SKM-1 (cell line): ENCODE results near the gene ANTXR1.

Experiments
- DNase-seq: peaks from one replicate; lab custom pipeline; 2025; ENCODE audit not compliant: unreplicated experiment; lab: John Stamatoyannopoulos, UW

ANTXR1 gene

DNA sequence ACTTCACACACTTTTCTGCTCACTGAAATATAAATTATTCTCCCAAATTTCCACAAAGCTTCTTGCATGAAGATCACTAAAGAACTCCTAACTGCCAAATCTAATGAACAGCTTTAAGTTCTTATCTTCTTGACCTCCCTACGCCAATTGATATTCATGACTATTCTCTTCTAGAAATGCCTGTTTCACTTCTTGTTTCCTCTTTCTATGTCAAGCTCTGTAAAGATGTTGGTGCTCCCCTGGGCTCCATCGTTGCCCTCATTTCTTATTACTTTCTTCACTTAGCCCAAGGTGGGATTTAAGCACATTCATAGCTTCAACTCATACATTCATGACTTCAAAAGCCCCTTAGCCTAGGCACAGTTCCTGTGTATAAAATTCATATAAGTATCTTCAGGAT lies 9.2 kb upstream of the ANTXR1 start:
- no peak for DNase-seq

DNA sequence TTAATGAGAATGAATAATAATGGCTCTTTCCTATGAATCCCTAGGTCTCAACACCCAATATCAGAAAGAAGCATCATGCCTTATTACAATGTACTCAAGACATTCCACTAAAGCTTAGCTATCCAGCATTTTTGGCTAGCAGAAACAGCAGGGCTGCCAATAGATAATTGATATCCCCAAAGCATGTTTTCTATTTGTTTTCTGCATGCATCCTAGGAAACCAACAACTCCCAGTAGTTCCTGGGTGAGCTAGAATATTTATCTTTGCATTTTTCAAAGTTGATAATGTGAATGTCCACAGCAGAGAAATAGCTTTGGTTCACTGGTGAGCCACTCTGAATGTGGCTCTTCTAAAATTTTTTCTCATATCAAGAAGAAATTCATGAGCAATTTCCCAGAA lies 5.8 kb upstream of the ANTXR1 start:
- DNase-seq: no peak

DNA sequence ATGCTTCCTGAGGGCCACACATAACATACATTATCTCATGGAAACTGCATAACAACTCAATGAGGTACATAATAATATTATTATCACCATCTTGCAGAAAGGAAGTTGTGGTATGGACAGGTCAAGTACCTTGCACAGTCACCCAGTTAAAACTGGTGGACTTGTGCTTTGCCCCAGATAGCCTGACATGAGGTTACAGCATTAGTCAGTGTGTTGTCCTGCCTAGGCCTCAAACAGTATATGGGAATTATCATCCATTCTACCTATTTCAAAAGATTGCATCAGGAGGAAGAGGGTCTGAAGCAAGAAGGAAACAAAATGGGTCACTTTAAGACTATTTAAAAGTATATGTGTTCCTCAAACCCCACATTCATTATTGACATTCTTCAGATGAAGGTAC lies 5.4 kb upstream of the ANTXR1 start:
- no peak for DNase-seq

DNA sequence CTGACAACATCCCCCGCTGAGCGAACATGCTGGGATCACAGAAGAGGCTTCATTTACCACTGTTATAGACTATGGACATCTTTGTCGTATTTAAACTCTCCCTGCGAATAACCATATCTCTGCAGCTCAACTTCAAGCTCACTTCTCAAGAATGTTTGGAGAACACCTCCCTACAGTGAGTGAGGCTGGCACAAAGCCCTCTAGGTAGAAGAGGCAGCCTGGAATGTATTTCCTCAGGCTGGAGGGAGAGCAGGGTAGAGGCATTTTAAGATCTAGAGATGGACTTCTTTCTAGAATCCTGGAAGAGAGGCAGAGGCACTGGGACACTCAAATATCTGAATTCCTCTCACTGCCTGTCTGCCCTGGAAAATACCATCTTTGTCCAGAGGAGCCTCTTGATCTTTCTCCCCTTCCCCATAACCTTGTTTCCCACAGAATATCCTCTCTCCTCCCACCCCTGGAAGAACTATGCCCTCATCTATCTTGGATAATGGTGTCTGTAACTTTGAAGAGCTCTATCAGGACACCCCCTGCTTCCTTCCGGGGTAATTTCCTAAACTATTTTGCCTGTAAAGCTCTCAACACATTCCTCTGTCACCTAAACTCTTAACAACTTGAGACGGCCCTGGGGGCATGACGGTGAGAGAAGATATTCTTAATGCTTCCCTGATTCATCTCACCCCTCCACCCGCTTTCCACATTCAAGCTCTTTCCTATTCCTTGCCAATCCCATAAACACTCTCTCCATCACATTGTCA lies 2.4 kb upstream of the ANTXR1 start:
- no peak for DNase-seq

DNA sequence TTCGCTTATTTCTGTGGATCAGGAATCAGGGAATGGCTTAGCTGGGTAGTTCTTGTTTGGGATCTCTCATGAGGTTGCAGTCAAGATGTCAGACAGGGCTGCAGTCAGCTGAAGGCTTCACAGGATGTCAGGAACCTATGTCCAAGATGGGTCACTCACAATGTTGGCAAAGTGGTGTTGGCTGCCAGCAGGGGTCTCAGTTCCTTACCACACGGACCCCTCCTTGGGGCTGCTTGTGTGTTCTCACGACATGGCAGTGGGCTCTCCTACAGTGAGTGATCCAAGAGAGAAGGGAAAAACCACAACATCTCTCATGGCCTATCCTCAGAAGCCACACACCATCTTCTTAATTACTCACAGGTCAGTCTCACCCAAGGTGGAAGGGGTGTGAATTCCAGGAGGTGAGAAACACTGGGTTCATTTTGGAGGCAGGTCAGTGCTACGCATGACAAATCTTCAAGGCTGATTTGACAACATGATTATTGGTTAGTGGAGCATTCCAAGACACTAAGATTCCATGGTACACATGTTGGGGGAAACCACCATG lies 1.3 kb upstream of the ANTXR1 start:
- no peak for DNase-seq

DNA sequence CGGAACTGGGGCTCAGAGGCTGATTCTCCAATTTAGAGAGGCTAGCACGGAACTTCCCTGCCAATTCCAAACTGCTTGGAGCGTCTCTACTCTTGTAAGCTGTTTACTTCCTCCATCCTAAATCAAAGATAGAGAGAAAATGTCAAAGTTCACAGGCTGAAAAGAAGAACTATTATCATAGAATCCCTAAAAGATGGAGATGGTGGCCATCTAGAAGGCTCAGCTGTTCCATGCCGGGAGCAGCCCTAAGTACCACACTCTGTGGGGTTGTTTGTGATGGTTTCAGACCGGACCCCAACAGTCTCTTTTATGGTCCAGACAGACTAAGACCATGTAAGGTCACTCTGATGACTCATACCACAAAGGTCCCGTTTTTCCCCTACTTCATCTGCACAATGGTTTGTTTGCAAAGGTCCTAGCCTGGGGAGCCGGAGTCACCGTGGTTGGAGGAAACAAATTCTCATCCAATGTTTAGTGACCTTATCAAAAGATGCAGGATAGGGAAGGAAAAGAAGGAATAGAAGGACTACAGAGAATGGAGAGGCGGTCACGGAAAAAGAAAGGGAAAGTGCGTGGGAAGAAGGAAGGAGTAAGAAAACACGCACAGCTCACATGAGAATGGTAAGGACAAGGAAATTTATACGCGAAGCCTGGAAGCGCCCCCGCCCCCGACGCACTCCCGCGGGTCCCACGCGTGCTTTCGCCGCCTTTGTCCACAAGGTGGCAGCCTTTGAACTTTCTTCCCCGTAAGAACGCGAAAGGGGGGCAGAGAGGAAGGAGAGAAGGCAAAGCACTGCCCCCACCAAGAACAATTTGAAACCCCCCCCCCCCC lies 453 bp upstream of the ANTXR1 start:
- DNase-seq: peak; percentile 19

DNA sequence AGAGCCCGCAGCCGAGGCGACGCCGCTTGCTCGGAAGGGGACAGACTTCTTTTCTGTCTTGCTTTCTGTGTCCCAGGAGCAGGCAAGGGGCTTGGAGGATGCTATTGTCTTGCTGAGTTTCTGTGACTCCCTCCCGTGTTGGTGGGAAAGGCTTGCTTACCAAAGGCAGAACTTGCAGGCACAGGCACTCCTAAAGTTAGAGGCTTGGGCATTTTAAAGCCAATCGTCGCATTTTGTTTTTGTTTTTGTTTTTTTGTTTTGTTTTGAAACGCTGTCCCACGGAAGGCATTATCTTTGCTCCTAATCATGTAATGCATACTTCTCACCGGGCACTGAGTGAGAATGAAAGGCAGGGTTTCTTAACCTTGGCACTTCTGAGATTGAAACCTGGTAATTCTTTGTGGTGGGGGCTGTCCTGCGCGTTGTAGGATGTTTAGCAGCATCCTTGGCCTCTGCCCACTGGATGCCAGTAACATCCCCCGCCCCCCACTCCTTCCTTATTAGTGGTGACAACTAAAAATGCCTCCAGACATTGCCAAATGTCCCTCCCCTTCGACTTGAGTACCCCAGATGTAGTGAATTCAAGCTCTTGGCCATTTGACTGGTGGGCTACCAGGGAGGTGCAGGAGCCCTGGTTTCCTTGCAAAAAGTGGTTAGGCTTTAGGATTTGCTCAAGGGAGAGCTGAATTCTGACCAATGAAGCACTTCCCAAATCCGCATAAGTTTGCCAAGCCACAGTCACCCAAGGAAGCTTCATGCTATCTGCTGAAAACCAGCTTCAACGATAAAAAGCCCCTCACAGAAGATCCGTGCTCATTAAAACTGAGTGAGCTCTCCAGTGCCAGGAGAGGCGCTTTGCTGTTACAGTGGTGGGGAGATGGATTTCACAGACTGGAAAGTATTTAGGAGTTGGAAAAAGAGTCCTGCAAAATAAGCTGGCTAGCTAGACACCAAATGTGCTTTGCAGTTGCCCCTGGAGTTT lies 1.2 kb downstream of the ANTXR1 start:
- DNase-seq: no peak

DNA sequence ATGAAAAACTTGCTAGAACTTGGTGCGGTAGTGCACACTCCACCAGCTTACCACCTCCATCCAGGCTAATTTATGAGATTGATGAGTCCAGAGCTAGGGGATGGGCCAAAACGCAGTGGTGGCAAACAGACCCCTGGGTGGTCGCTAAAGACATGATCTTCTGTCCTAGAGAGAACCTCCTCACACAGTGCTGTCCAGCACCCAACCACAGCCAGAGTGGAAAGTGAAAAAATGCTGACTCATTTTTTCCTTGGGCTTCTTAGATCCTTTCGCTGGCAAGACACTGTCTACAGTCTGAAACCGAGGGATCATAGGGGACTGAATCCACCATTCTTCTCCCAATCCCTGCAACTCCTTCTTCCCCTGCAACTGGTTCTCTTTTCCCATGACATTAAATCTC lies 4.1 kb downstream of the ANTXR1 start:
- no peak for DNase-seq

DNA sequence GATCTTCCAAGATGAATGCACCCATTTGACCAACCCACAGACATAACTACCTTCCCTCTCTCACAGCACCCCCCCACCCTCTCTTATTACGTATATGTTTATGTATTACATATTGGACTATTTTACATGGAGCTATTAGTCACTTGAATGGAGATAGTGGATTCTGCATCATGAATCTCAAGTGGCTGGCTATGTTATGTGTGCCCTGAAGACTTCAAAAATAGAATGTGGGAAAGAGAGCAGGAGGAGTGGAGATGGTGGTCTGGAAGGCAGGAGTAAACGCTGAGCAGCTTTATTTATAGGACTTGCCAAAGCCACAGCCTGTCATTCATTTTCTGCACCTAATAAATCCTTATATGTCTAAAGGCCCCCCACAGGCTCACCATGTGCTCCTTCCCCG lies 4.9 kb downstream of the ANTXR1 start:
- no peak for DNase-seq

DNA sequence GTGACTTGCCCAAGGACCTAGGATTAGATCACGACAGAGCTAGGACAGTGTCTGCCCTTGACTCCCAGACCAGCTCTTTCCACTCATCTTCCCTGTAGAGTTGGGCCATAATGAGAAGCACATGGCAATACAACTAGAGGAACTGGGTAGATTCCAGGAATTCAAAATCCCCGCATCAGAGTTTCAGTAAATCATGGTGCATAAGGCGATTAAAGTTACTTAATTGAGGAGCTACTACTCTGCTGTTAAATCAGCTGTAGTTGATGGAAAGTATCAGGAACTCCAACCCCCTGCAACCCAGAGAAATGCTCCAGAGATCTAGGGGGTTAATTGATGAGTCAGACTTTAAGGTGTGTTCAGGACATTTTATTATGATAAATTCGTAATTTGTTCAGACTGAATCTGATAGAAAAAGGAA lies 5.7 kb downstream of the ANTXR1 start:
- DNase-seq: no peak

DNA sequence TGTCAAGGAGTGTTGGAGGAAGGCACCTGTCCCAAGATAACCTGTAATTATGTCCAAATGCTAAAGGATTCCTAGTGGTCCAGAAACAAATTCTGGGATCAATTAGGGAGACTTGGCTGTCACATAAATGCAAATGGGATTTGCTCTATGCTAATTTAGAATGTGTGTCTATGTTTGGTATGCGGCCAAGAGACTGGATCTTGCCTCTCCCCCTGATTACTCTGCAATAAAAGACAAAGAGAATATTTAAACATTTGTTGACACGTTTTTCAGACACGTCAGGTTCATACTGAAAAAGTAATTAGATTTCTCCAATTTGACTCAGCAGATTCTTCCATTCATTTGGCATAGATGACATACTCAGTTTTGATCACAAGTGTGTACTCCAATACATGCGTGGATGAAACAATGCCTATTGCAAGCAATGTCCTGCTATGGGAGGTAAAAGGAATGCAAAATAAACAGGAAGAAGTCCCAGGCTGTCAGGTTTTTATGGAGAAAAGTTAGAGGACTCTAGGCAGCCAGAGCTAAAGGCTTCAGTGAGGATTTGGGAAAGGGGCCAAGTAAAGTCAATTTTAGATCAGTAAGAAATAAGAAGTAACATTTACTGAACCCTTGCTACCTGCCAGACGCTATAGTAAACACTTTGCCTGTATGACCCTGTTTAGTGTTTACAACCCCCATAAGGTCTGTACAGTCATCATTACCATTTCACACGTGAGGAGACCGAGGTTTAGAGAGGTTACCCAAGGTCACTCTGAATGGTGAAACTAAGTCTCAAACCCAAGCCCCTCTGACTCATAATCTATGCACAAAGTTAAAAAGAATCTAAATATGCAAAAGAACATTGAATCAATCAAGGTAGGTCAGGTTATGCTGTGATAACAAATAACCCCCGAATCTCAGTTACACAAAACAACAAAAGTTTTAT lies 7.8 kb downstream of the ANTXR1 start:
- no peak for DNase-seq

DNA sequence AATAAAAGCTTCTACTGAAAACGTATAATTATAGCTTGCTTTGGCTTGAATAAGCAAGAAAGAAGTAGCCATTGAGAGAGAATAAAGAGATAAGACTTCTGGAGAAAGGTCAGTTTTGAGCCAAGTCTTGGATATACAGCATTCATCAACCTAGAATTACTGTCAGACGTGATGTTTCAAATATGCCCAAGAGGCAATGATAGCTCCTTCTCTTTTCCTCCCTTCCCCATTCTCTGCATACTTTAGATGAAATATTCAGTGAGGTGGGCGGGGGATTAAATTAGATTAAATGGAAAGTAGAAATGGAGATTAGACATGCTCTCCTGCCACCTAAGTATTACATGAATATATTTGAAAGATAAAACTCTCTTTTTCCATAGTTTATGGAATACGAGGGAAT lies 8.7 kb downstream of the ANTXR1 start:
- no peak for DNase-seq

DNA sequence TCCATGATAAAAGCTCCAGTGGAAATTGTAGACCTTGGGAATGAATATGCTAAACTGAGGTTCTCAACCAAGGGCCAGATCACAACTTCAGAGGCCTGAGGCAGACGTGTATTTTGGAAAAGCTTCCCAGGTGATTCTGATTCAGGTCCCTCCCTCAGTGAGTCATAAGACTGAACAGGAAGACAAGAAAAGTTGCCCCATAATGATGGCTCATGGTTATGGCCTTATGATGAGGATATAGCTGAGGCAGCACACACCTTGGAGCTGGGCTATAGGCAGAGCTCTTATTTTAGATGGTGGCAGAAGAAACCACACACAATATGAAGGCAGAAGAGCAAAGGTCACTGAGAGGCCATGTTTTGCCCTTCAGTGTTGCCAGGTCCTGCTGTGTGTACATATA lies 9.6 kb downstream of the ANTXR1 start:
- DNase-seq: no peak

DNA sequence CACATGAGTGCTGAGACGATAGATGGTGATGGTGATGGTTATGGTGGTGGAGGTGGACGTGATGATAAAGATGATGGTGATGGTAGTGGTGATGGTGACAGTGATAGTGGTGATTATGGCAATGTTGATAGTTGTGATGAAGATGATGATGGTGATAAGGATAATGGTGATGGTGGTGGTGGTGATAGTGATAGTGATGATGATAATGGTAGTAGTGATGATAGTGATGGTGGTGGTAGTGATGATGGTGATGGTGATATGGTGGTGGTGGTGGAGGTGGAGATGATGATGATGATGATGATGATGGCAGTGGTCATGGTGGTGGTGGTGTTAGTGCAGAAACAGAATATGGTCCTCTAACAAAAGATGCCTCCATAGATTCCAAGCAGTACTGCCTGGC lies 10.3 kb downstream of the ANTXR1 start:
- no peak for DNase-seq

DNA sequence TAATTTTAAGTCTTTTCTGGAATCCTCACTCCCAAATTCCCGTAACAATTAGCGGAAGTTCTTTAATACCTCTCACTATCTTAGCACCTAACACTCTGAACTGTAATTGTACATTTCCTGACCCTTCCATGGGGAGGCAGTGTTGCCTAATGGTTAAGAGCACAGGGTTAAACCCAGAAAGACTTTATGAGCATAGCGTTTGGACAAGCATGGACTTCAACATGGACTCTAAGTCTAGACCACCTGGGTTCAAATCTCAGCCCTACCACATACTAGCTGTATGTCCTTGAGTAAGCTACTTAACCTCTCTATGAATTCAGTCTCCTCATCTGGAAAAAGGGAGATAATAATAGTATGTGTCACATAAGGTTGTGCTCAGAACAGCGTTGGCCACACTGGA lies 13.0 kb downstream of the ANTXR1 start:
- peak; percentile 12 for DNase-seq

DNA sequence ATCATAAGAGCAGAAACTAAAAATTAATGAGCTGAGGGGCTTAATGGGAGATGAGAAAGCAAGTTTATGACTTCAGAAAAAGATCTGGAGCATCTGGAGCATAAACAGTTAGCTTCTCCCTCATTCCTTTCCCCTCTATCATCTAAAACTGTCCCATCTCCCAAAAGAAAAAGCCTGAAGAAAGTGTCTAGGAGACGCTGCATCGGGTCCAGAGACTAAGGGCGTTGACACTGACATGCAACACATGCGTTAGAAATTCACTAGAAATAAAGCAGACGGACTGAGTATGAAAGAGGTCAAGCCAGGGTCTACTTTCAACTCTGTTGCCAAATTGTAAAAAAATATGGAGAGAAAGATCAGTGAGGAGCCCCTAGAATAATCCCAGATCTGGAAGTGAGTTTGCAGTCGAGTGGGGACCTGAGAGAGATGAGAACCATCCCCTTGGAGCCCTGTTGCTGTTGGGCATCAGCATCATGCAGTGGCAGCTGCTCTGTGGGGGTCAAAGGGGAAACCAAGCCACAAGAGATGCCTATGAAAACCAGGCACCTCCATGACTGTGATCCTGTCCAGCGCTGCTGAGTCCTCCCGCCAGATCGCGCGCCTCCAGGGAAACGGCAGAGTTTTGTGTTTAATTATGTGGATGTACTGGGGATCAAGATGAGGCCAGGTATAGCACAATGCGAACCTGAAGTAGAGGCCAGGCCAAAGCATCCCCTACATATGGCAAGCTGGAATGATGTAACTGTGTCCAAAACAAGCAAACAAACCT lies 13.9 kb downstream of the ANTXR1 start:
- no peak for DNase-seq

DNA sequence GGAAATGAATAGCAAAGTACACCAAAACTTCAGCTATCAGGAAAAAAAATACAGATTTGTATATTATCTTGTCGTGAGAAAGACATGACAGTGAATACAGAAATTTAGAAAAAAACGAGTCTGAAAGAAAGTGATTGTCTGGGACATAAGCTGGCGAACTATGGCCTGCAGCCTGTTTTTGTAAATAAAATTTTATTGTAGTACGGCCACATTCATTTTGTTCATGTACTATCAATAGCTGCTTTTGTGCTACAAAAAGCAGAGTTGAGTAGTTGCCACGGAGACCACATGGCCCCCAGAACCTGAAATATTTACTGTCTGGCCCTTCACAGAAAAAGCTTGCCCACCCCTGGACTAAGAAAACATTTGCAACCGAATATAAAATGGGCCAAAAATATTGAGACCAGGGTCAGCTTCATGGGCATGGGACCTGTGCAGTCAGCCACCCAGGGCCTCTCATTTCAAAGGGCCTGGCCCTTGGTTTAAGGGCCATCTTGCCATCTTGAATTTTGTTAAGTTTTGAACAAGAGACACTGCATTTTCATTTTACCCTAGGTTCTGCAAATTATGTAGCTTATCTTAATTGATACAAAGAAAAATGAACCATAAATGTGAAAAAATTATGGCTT lies 17.9 kb downstream of the ANTXR1 start:
- no peak for DNase-seq

DNA sequence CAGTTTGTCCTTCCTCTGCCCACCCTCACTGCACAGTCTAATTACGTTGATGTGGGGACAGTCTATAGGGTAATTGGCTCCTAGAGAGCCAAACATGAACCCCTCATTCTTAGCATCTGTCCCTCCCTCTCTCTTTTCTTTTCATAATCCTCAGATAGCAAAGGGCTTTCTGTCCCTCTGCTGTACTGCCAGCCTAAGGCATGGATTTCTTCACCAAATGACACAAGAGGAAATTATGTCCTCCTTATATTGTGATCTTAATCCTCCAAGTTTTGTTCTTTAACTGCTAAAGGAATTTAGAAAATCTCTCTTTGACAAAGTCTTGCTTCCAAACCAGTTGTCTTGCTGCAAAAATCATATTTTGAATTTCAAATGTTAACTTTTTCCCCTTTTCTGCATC lies 18.5 kb downstream of the ANTXR1 start:
- no peak for DNase-seq

DNA sequence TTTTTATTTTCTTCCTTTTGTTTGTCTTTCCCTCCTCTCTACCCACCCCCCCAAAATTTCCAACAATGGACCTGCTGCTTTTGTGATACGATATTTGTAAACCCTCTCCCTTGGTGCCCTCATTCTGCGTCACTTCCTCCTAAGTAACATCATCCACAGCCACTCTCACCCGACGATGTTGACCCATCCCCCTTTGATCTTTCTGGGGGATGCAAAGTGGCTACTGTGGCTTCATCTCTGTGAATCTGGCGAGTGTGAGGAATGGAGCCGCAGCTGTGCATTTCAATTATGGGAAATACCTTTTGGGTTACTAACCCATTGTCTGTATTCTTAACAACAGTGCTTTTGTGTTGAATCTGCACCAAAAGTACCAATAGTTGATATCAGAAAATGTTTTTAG lies 19.4 kb downstream of the ANTXR1 start:
- DNase-seq: no peak
